Mucosa of descending colon (tissue), 3 donors: ENCODE measurements around the gene PIP4P1. TPM values are rescaled to one million over a fixed set of nuclear protein-coding genes. Genes with fewer than 3 reads are reported as not detected.
A peak's percentile ranks its signal among the peaks of the same experiment; 100 is the strongest.
"Not testable (repeated sequence)": the region's sequence is repeated elsewhere in the genome, so short reads cannot be mapped to it uniquely, and the experiment has no call there.

Experiments used
- ATAC-seq: fragments of 200-7000 bp; cut with Tn5 transposase; one replicate; pipeline ENCODE4 v1.9.1; 2020; ENCODE audit warnings: mild to moderate bottlenecking, moderate library complexity
- DNase-seq, 3 donors: peaks; one replicate each; pipeline ENCODE4 v3.0.0-alpha.2; 2020
- H3K36me3 ChIP-seq: fragments of 200-600 bp; one replicate; pipeline ENCODE4 v1.8.0; 2021; ENCODE audit warnings: low read depth, mild to moderate bottlenecking
- H3K4me1 ChIP-seq: fragments of 200-600 bp; one replicate; pipeline ENCODE4 v1.8.0; 2021; ENCODE audit warnings: low read depth, mild to moderate bottlenecking
- H3K4me3 ChIP-seq: fragments of 200-600 bp; one replicate; pipeline ENCODE4 v1.8.0; 2021; ENCODE audit warnings: mild to moderate bottlenecking
- H3K9me3 ChIP-seq: fragments of 200-600 bp; one replicate; pipeline ENCODE4 v1.8.0; 2021; ENCODE audit warnings: mild to moderate bottlenecking
- intact Hi-C, 2 donors: fragments of 100-400 bp; cut with DNase I in 1 of 2; cut with micrococcal nuclease in 1 of 2; formaldehyde crosslinking; loops; one replicate each; pipeline versions ENCODE4 v1.11.0 to v1.11.1; 2022; cut with DNase I, micrococcal nuclease
- total RNA-seq, 3 donors: library from RNA; stranded (reverse); fragmentation: NEBNext Ultra II Directional in 2 of 3; extraction: Animal tissue kit (Norgen Biotek cat#: 25700) in 2 of 3; gene quantifications; one replicate each; pipeline versions ENCODE4 v1.2.1 to v1.2.4, GENCODE V29; 2021 to 2023
- TF ChIP-seq, protein P1 (sequence below): fragments of 200-600 bp; IDR thresholded peaks from one replicate; pipeline ENCODE4 v1.8.0; 2022; ENCODE audit warnings: antibody characterized with exemption, mild to moderate bottlenecking
- donor health status: DM: no; HTN: no; CAD: no; lungs with moderate emphysema.
- donor health status: DM: no; HTN: no; CAD: no.
- donor health status: DM: no; HTN: yes; CAD: no.

The PIP4P1 gene
- total RNA-seq, 3 donors from 2014 or later = 40.6 to 48.4 (median 45.5) TPM

DNA sequence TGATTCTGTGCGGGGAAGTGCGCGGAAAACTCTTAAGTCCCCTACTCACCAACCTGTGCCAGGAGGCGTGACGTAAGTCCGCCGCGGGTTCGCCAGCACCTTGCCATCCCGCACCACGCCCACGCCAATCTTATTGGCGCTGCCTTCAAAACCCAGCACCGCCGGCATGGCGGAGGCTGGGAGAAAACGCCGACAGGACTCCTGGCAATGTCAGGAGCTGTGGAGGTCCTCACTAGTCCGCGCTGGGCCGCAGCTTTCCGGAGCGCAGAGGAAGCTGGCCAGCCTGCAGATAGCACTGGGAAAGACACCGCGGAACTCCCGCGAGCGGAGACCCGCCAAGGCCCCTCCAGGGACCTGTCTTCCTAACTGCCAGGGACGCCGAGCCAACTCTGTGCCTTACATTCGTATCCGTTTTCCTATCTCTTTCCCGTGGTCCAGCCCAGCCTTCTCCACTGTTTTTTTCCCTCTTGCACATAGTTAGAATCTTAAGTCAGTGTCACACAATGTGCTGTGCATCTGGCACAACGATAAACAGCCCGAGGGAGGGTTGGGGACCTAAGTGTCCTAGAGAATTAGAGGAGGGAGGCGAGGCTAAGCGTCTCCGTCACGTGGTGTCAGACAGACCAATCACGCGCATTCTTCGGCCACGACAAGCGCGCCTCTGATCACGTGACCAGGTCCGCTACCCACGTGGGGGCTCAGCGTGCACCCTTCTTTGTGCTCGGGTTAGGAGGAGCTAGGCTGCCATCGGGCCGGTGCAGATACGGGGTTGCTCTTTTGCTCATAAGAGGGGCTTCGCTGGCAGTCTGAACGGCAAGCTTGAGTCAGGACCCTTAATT lies 6.5 kb downstream of the PIP4P1 start, which contains the start of the genes APEX1 and OSGEP:
APEX1 (plus strand) TSS at position 711 of the 839 bp plus-strand sequence. CDS start 420 bp downstream, outside the sequence.
OSGEP (minus strand) TSS at position 297 of the 839 bp plus-strand sequence; CDS start at position 168, 129 bp downstream.
- H3K4me1 ChIP-seq = peaks cover 25% of the 10 kb centered on the region
- intact Hi-C loops = loop anchor here in 1 of 2 donors (2.0 kb wide), 1 partner anchor 42 kb away; the partner anchor contains the start of gene TEP1
- TF ChIP-seq, protein P1, sequence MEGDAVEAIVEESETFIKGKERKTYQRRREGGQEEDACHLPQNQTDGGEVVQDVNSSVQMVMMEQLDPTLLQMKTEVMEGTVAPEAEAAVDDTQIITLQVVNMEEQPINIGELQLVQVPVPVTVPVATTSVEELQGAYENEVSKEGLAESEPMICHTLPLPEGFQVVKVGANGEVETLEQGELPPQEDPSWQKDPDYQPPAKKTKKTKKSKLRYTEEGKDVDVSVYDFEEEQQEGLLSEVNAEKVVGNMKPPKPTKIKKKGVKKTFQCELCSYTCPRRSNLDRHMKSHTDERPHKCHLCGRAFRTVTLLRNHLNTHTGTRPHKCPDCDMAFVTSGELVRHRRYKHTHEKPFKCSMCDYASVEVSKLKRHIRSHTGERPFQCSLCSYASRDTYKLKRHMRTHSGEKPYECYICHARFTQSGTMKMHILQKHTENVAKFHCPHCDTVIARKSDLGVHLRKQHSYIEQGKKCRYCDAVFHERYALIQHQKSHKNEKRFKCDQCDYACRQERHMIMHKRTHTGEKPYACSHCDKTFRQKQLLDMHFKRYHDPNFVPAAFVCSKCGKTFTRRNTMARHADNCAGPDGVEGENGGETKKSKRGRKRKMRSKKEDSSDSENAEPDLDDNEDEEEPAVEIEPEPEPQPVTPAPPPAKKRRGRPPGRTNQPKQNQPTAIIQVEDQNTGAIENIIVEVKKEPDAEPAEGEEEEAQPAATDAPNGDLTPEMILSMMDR = no peak
- peak; percentile 93 for ATAC-seq
- peak within 1 kb of the TSS; percentile 42 for H3K4me3 ChIP-seq
- peaks cover 13% of the 10 kb centered on the region for H3K36me3 ChIP-seq
- H3K9me3 ChIP-seq = no peaks in the 10 kb centered on the region
- DNase-seq = peak; percentile 96 to 99 (median 99)

GRCh38 chr14:20452831-20453230 lies 8.4 kb downstream of the PIP4P1 start:
- H3K4me3 ChIP-seq, intact Hi-C loops, DNase-seq, ATAC-seq, H3K9me3 ChIP-seq: not testable (repeated sequence)
- Histone ChIP-seq H3K4me1 (peaks cover 23% of the 10 kb centered on the region), H3K36me3 (peaks cover 18% of the 10 kb centered on the region)

DNA sequence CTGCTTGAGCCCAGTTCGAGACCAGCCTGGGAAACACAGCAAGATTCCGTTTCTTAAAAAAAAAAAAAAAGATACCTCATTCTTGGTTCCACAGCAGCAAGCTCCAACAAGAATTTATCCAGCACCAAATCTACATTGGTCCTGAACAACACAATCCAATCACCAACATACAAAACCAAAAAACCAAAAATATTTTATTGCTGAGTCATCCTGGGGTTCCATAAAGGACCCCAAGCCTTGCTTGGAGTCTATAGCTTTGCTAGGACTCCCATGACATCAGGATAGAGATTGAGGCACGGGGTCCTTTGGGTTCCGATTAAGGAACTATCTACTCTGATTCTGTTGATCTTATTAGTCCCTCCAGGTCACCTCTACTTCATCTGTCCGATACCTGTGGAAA lies 14.3 kb downstream of the PIP4P1 start:
- no peak for DNase-seq
- Histone ChIP-seq H3K4me1 (no peaks in the 10 kb centered on the region), H3K36me3 (peaks cover 9% of the 10 kb centered on the region), H3K4me3 (no peak overlapping the region), H3K9me3 (no peaks in the 10 kb centered on the region)
- TF ChIP-seq, protein P1 = no peak
- intact Hi-C loops = no loop called here
- ATAC-seq = no peak

DNA sequence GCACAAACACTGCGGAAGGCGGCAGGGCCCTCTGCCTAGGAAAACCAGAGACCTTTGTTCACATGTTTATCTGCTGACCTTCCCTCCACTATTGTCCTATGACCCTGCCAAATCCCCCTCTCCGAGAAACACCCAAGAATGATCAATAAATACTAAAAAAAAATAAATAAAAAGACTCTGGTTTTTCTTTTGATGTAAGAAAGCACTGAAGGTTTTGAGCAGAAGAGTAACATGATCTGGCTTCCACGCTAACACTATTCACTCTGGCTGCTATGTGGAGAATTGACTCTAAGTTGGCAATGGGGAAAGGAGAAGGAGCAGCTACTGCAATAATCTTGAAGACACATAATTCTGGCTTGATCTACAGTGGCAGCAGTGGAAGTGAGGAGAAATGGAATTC lies 17.6 kb downstream of the PIP4P1 start:
- intact Hi-C loops, DNase-seq, H3K9me3 ChIP-seq, ATAC-seq, H3K4me3 ChIP-seq, H3K36me3 ChIP-seq, H3K4me1 ChIP-seq: not testable (repeated sequence)

DNA sequence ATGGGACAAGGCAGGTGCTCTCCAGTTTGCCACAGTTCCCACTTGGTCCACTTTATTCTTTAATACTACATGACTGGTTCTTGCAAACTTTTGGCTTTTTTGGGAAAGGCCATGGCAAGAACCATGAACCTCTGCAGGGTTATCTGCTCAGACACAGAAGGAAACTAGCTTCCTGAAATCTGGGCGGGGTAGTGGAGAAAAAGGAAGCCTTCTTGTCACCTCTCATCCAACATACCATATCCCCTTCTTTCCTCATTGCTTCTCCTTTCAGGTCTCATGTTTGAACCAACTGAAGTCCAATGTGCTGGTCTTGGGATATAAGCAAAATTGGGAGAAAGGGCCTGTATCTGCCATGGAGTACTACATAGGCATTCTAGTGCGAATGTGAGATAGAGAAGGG lies 19.8 kb downstream of the PIP4P1 start:
- Histone ChIP-seq H3K9me3 (no peaks in the 10 kb centered on the region), H3K36me3 (no peaks in the 10 kb centered on the region), H3K4me3 (no peak overlapping the region), H3K4me1 (no peaks in the 10 kb centered on the region)
- DNase-seq (no peak), ATAC-seq (no peak)
- intact Hi-C loops = no loop called here
- TF ChIP-seq, protein P1 = no peak

GRCh38 chr14:20440882-20441281 lies 20.4 kb downstream of the PIP4P1 start:
- intact Hi-C loops = no loop called here

More at GRCh38 chr14:20440882-20441281, 20.4 kb downstream of the PIP4P1 start:
- Histone ChIP-seq H3K4me3 (no peak overlapping the region), H3K36me3 (no peaks in the 10 kb centered on the region), H3K9me3 (no peaks in the 10 kb centered on the region), H3K4me1 (no peaks in the 10 kb centered on the region)
- TF ChIP-seq, protein P1 = no peak
- peak; percentile 37 for ATAC-seq
- DNase-seq = no peak
